CD14-positive monocyte (primary cell): Measurements from ENCODE around the gene CCDC70. TPM values are rescaled to one million over a fixed set of nuclear protein-coding genes. Genes with fewer than 3 reads are reported as not detected.

Experiments used
- DNase-seq, 3 donors: peaks; one replicate each; pipeline ENCODE4 v3.0.0-alpha.2; 2011 to 2022
- H2AFZ ChIP-seq: 2 replicates; pipeline ENCODE4 v1.6.0; 2012; ENCODE audit warnings: mild to moderate bottlenecking, low read depth, low read length, inconsistent platforms; ENCODE audit not compliant: insufficient read depth, poor library complexity, severe bottlenecking
- H3K27ac ChIP-seq, 2 donors: 1 replicate in 1 of 2; 2 replicates in 1 of 2; pipeline ENCODE4 v1.5.1; 2012 to 2013; ENCODE audit warnings: low read length in 2 of 2, control low read depth in 1 of 2, inconsistent platforms in 1 of 2, low read depth in 1 of 2, mild to moderate bottlenecking in 1 of 2
- H3K27me3 ChIP-seq, 2 donors: one replicate each; pipeline versions ENCODE4 v1.6.0 to v1.6.1; 2011 to 2013; ENCODE audit warnings: low read length in 2 of 2; ENCODE audit not compliant: control insufficient read depth in 2 of 2, insufficient read depth in 2 of 2
- H3K36me3 ChIP-seq, 2 donors: replicated peaks in 1 of 2; 1 replicate in 1 of 2; 2 replicates in 1 of 2; pipeline versions ENCODE4 v1.5.1 to v1.6.1; 2012 to 2013; ENCODE audit warnings: low read length in 2 of 2, control low read depth in 1 of 2, inconsistent platforms in 1 of 2, mild to moderate bottlenecking in 1 of 2; ENCODE audit not compliant: insufficient read depth in 2 of 2, control insufficient read depth in 1 of 2
- H3K4me1 ChIP-seq, 2 donors: 1 replicate in 1 of 2; 2 replicates in 1 of 2; pipeline versions ENCODE4 v1.5.1 to v1.6.1; 2012 to 2013; ENCODE audit warnings: low read length in 2 of 2, control low read depth in 1 of 2, inconsistent platforms in 1 of 2, mild to moderate bottlenecking in 1 of 2, moderate library complexity in 1 of 2; ENCODE audit not compliant: insufficient read depth in 2 of 2, control insufficient read depth in 1 of 2
- H3K4me2 ChIP-seq: replicated peaks from 2 replicates; pipeline ENCODE3; 2012; ENCODE audit warnings: low read length, moderate library complexity, mild to moderate bottlenecking; ENCODE audit not compliant: poor library complexity, severe bottlenecking; ENCODE audit errors: extremely low read depth
- H3K4me3 ChIP-seq, 3 experiments: fragments of 200-600 bp in 1 of 3; sonication (generic) in 1 of 3; replicated peaks in 1 of 3; 1 replicate in 2 of 3; 2 replicates in 1 of 3; pipeline ENCODE4 v1.5.1; 2011 to 2013; ENCODE audit warnings: low read length in 3 of 3, mild to moderate bottlenecking in 3 of 3, control low read depth in 2 of 3, low read depth in 2 of 3, inconsistent platforms in 1 of 3, moderate library complexity in 1 of 3
- H3K79me2 ChIP-seq: 2 replicates; pipeline ENCODE4 v1.6.0; 2012; ENCODE audit warnings: mild to moderate bottlenecking, control low read depth, inconsistent platforms, low read length, moderate library complexity; ENCODE audit not compliant: insufficient read depth
- H3K9ac ChIP-seq: 2 replicates; pipeline ENCODE4 v1.6.0; 2017; ENCODE audit warnings: low read length, mild to moderate bottlenecking; ENCODE audit not compliant: insufficient read depth, poor library complexity, severe bottlenecking
- H3K9me3 ChIP-seq, 2 donors: replicated peaks in 1 of 2; 1 replicate in 1 of 2; 2 replicates in 1 of 2; pipeline versions ENCODE4 v1.5.1 to v1.6.1; 2012 to 2013; ENCODE audit warnings: low read length in 2 of 2, control low read depth in 1 of 2; ENCODE audit not compliant: control insufficient read depth in 1 of 2, insufficient read depth in 1 of 2
- H4K20me1 ChIP-seq: 2 replicates; pipeline ENCODE4 v1.6.0; 2012; ENCODE audit warnings: mild to moderate bottlenecking, low read length, control low read depth, moderate library complexity; ENCODE audit not compliant: insufficient read depth
- H3K27ac Mint-ChIP-seq, 7 donors: one replicate each; pipeline ENCODE4 v1.8.0; 2020; ENCODE audit warnings: mild to moderate bottlenecking in 7 of 7, mixed read lengths in 7 of 7, moderate library complexity in 6 of 7, inconsistent platforms in 2 of 7
- H3K27me3 Mint-ChIP-seq, 3 donors: one replicate each; pipeline ENCODE4 v1.8.0; 2021 to 2022; ENCODE audit warnings: low read depth in 3 of 3, mild to moderate bottlenecking in 3 of 3, mixed read lengths in 3 of 3, moderate library complexity in 3 of 3, inconsistent platforms in 1 of 3
- H3K36me3 Mint-ChIP-seq, 2 donors: one replicate each; pipeline ENCODE4 v1.8.0; 2020; ENCODE audit warnings: mixed read lengths in 2 of 2, inconsistent platforms in 1 of 2, mild to moderate bottlenecking in 1 of 2
- H3K4me1 Mint-ChIP-seq: one replicate; pipeline ENCODE4 v1.8.0; 2020; ENCODE audit warnings: mild to moderate bottlenecking, mixed read lengths
- H3K4me3 Mint-ChIP-seq, 2 donors: one replicate each; pipeline ENCODE4 v1.8.0; 2020; ENCODE audit warnings: mild to moderate bottlenecking in 2 of 2, mixed read lengths in 2 of 2, moderate library complexity in 1 of 2
- H3K9me3 Mint-ChIP-seq, 7 donors: one replicate each; pipeline ENCODE4 v1.8.0; 2020 to 2022; ENCODE audit warnings: mixed read lengths in 7 of 7, mild to moderate bottlenecking in 6 of 7, moderate library complexity in 6 of 7, inconsistent platforms in 2 of 7
- WGBS: methylation state at CpG from one replicate; pipeline ENCODE4 v1.1.5; 2013; ENCODE audit warnings: missing lambda C conversion rate; ENCODE audit not compliant: insufficient coverage; 5-methylcytosine and 5-hydroxymethylcytosine counted together
- intact Hi-C, 2 donors: fragments of 100-400 bp; cut with micrococcal nuclease; formaldehyde crosslinking; loops; one replicate each; pipeline versions ENCODE4 v1.15.0 to v1.15.1; 2023
- polyA plus RNA-seq, 3 donors: library from polyadenylated mRNA; depleted of rRNA in 1 of 3; unstranded in 2 of 3; stranded (reverse) in 1 of 3; fragments of 300-500 nt in 2 of 3; fragments of >200 nt in 1 of 3; fragmentation: Illumina TruSeq in 2 of 3; gene quantifications; 1 replicate in 2 of 3; 2 replicates in 1 of 3; pipeline ENCODE4 v1.2.3, GENCODE V29; 2012 to 2021
- TF ChIP-seq, protein P1 (sequence below): fragments of 200-600 bp; IDR thresholded peaks from one replicate; pipeline ENCODE4 v1.8.0; 2022; ENCODE audit warnings: antibody characterized with exemption, mild to moderate bottlenecking

CCDC70 gene
- polyA plus RNA-seq, 3 donors: not detected

DNA sequence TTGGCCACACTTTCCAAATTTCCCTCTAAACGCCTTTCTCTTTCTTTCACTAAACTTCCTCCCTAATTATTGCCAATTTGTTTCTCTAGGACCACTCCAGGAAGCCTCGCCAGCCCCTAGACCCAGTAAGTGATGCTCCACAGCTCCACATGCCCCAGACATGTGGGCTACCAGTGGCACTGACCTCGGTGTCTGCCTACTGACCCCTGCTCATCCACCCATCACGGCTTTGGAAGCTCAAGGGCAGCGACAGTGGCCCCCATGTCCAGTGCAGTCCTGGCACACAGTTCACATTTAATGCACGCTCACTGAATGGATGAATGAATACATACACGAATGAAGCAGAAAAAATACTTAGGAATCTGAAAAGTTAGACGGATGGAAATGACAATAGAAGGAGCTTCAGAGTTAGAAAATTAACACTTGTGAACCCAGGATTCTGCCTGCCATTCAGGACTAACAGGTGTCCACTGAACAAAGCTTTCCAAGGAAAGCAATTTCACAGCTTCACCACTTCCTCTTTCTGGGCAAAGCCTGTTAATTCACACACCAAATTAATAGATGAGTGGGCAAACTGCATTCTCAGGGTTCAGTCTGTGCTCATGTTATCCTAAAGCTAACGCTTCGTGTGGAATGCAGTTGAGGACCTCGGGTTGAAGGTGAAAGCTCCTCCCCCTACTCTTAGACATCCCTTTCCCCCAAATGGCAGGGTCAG, 50.9 kb downstream of the CCDC70 start:
- no peak overlapping the region for H2AFZ ChIP-seq
- no peak overlapping the region for H3K9ac ChIP-seq
- H3K9me3 Mint-ChIP-seq: peaks cover 0 to 3% (median 0%) of the 10 kb centered on the region in 7 donors
- TF ChIP-seq, protein P1, sequence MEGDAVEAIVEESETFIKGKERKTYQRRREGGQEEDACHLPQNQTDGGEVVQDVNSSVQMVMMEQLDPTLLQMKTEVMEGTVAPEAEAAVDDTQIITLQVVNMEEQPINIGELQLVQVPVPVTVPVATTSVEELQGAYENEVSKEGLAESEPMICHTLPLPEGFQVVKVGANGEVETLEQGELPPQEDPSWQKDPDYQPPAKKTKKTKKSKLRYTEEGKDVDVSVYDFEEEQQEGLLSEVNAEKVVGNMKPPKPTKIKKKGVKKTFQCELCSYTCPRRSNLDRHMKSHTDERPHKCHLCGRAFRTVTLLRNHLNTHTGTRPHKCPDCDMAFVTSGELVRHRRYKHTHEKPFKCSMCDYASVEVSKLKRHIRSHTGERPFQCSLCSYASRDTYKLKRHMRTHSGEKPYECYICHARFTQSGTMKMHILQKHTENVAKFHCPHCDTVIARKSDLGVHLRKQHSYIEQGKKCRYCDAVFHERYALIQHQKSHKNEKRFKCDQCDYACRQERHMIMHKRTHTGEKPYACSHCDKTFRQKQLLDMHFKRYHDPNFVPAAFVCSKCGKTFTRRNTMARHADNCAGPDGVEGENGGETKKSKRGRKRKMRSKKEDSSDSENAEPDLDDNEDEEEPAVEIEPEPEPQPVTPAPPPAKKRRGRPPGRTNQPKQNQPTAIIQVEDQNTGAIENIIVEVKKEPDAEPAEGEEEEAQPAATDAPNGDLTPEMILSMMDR: no peak
- intact Hi-C loops: no loop called here
- no peak overlapping the region for H3K4me3 Mint-ChIP-seq
- H3K27ac ChIP-seq: no peak overlapping the region
- H3K36me3 Mint-ChIP-seq: no peaks in the 10 kb centered on the region
- no peaks in the 10 kb centered on the region for H3K9me3 ChIP-seq
- H3K4me2 ChIP-seq: no peak overlapping the region
- no peaks in the 10 kb centered on the region for H4K20me1 ChIP-seq
- DNase-seq: peak in 1 of 3 donors; percentile 14
- H3K27me3 ChIP-seq: no peaks in the 10 kb centered on the region
- peak overlapping the region in 1 of 7 donors; percentile 39 for H3K27ac Mint-ChIP-seq
- no peaks in the 10 kb centered on the region for H3K4me1 ChIP-seq
- no peaks in the 10 kb centered on the region for H3K36me3 ChIP-seq
- peaks cover 3% of the 10 kb centered on the region for H3K4me1 Mint-ChIP-seq
- no peaks in the 10 kb centered on the region for H3K79me2 ChIP-seq
- WGBS: 89% methylated on average over 3 of the region's 11 CpGs
- no peak overlapping the region for H3K4me3 ChIP-seq
- peaks cover 0 to 3% (median 1%) of the 10 kb centered on the region in 3 donors for H3K27me3 Mint-ChIP-seq

DNA sequence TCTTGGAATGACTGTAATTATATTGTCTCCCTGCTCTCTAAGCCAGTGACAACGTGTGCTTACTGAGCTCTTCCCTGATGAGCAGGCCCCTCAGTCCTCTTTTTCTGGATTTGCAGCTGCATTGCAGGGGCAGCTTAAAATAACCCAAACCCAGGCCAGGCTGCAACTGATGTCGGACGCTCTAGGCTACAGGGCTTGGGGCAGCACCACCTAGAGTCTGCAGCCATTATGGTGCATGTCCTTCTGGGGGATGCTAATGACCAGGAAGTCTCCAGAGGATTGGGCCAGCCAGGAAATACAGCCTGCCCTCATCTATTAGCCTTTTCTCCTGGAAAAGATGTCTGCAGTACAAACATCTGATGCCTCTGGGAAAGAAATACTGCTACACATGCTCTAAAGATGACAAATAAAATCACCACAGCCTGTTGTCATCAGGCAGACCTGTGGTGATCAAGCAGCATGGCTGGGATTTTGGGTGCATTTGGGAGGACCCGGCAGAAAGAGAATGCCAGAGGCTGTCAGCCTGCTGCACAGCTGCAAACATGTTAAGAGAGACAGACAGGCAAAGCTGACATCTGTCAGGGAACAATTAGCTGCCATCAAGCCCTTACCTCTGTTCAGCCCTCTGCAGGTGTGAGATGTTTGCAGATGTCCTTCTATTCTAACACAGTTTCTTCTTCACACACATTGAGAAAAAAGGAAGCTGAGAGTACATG, 51.8 kb downstream of the CCDC70 start:
- Histone ChIP-seq H3K4me1 (no peaks in the 10 kb centered on the region), H3K9me3 (no peaks in the 10 kb centered on the region), H4K20me1 (no peaks in the 10 kb centered on the region), H3K36me3 (no peaks in the 10 kb centered on the region), H3K9ac (no peak overlapping the region), H3K79me2 (no peaks in the 10 kb centered on the region), H3K27me3 (no peaks in the 10 kb centered on the region), H3K4me3 (no peak overlapping the region), H3K4me2 (no peak overlapping the region), H3K27ac (no peak overlapping the region), H2AFZ (no peak overlapping the region)
- peaks cover 0 to 3% (median 1%) of the 10 kb centered on the region in 3 donors for H3K27me3 Mint-ChIP-seq
- no peak overlapping the region for H3K4me3 Mint-ChIP-seq
- H3K27ac Mint-ChIP-seq: peak overlapping the region in 1 of 7 donors; percentile 74
- peaks cover 3% of the 10 kb centered on the region for H3K4me1 Mint-ChIP-seq
- H3K36me3 Mint-ChIP-seq: no peaks in the 10 kb centered on the region
- TF ChIP-seq, protein P1: no peak
- H3K9me3 Mint-ChIP-seq: peaks cover 0 to 3% (median 0%) of the 10 kb centered on the region in 7 donors
- WGBS: 96% methylated on average over 4 of the region's 4 CpGs
- intact Hi-C loops: no loop called here
- DNase-seq: no peak
